HepG2 (cell line): Measurements from ENCODE around the gene CABLES2. TPM values are rescaled to one million over a fixed set of nuclear protein-coding genes. Genes with fewer than 3 reads are reported as not detected.

ENCODE experiments used
- ATAC-seq: fragments of 200-7000 bp; cut with Tn5 transposase; 3 replicates; pipeline ENCODE4 v1.9.1; 2020; ENCODE audit warnings: mild to moderate bottlenecking, moderate library complexity
- BruUV-seq: library from RNA; stranded (reverse); fragments of 400-500 nt; replicated peaks from 2 replicates; lab custom pipeline; 2021; lab: Mats Ljungman, UMichigan
- CTCF ChIA-PET: fragments of 300-600 bp; formaldehyde crosslinking; extraction: SDS; loops from one replicate; lab custom pipeline; 2021; ENCODE audit warnings: low total read pairs, inconsistent platforms, low intra/inter-chr PET ratio; lab: Yijun Ruan, JAX
- POLR2A ChIA-PET: fragments of 350-600 bp; sonication (Branson Sonifier 250); formaldehyde crosslinking; loops from one replicate; lab custom pipeline; 2020; ENCODE audit warnings: antibody characterized with exemption, inconsistent platforms; lab: Yijun Ruan, JAX
- DNase-seq: peaks from one replicate; pipeline ENCODE4 v3.0.0-alpha.2; 2015; ENCODE audit warnings: low spot score
- FAIRE-seq: peaks from 3 replicates; lab custom pipeline; 2011; peaks lifted over from hg19 to GRCh38; lab: Jason Lieb, UNC
- H2AFZ ChIP-seq: one replicate; pipeline ENCODE4 v1.6.1; 2011; ENCODE audit warnings: low read length, inconsistent platforms
- H3K27ac ChIP-seq: fragments of 300-600 bp; 3 replicates; pipeline ENCODE4 v1.8.0; 2011; ENCODE audit warnings: mixed run types, mild to moderate bottlenecking, mixed read lengths, low read length, inconsistent platforms; ENCODE audit not compliant: insufficient read depth; ENCODE audit errors: extremely low read length
- H3K27me3 ChIP-seq, 2 experiments: fragments of 200-600 bp in 1 of 2; 2 replicates in 1 of 2; 3 replicates in 1 of 2; pipeline versions ENCODE4 v1.6.0 to v1.8.0; 2011; ENCODE audit warnings: low read length in 2 of 2, mild to moderate bottlenecking in 2 of 2, moderate library complexity in 2 of 2, inconsistent platforms in 1 of 2; ENCODE audit not compliant: insufficient read depth in 2 of 2, control insufficient read depth in 1 of 2
- H3K36me3 ChIP-seq, 2 experiments: fragments of 200-600 bp in 1 of 2; replicated peaks in 1 of 2; 2 replicates in 1 of 2; 3 replicates in 1 of 2; pipeline versions ENCODE4 v1.5.1 to v1.8.0; 2011; ENCODE audit warnings: low read length in 2 of 2, inconsistent platforms in 1 of 2; ENCODE audit not compliant: insufficient read depth in 2 of 2, control insufficient read depth in 1 of 2
- H3K4me1 ChIP-seq: 2 replicates; pipeline ENCODE4 v1.5.1; 2012; ENCODE audit warnings: low read length, inconsistent platforms; ENCODE audit not compliant: insufficient read depth
- H3K4me2 ChIP-seq: 2 replicates; pipeline ENCODE4 v1.6.0; 2011; ENCODE audit warnings: low read depth, low read length, inconsistent platforms
- H3K4me3 ChIP-seq, 3 experiments: fragments of 200-600 bp in 1 of 3; sonication (generic), shearing (Covaris generic) in 1 of 3; replicated peaks in 1 of 3; 2 replicates each; pipeline ENCODE4 v1.5.1; 2011 to 2016; ENCODE audit warnings: low read length in 3 of 3, inconsistent platforms in 2 of 3, low read depth in 2 of 3, mild to moderate bottlenecking in 2 of 3, control low read depth in 1 of 3, mixed read lengths in 1 of 3; ENCODE audit not compliant: insufficient read depth in 1 of 3
- H3K79me2 ChIP-seq: one replicate; pipeline ENCODE4 v1.6.1; 2011; ENCODE audit warnings: low read length, inconsistent platforms; ENCODE audit not compliant: insufficient read depth
- H3K9ac ChIP-seq: 2 replicates; pipeline ENCODE4 v1.6.0; 2011; ENCODE audit warnings: mild to moderate bottlenecking, low read depth, low read length, inconsistent platforms; ENCODE audit not compliant: insufficient read depth
- H3K9me3 ChIP-seq: 2 replicates; pipeline ENCODE4 v1.5.1; 2012; ENCODE audit warnings: mild to moderate bottlenecking, low read length
- H4K20me1 ChIP-seq: 2 replicates; pipeline ENCODE4 v1.6.0; 2011; ENCODE audit warnings: inconsistent platforms, mild to moderate bottlenecking, low read length, moderate library complexity; ENCODE audit not compliant: insufficient read depth
- PHF21A ChIP-seq: sonication (generic); formaldehyde crosslinking; IDR thresholded peaks from 2 replicates; pipeline ENCODE4 v1.5.0; 2020; ENCODE audit warnings: mild to moderate bottlenecking, missing genetic modification reagents
- POLR2AphosphoS5 ChIP-seq: IDR thresholded peaks from 2 replicates; pipeline ENCODE4 v1.6.1; 2012; ENCODE audit warnings: low read depth, low read length
- SP1 ChIP-seq, 2 experiments: fragments of 450-650 bp in 1 of 2; sonication (generic) in 1 of 2; formaldehyde crosslinking in 1 of 2; IDR thresholded peaks; 2 replicates each; pipeline versions ENCODE4 v1.4.0 to v1.6.1; 2016 to 2020; ENCODE audit warnings: missing genetic modification reagents in 1 of 2
- TFE3 ChIP-seq: IDR thresholded peaks from 2 replicates; pipeline ENCODE4 v1.6.1; 2016
- TOPORS ChIP-seq: sonication (generic); formaldehyde crosslinking; IDR thresholded peaks from 2 replicates; pipeline ENCODE4 v1.8.0; 2023; ENCODE audit warnings: mild to moderate bottlenecking, missing genetic modification reagents
- ZFX ChIP-seq: sonication (generic); formaldehyde crosslinking; IDR thresholded peaks from 2 replicates; pipeline ENCODE4 v1.4.0; 2020; ENCODE audit warnings: mild to moderate bottlenecking, low read depth, missing genetic modification reagents, moderate library complexity
- ZNF747 ChIP-seq: sonication (generic); formaldehyde crosslinking; IDR thresholded peaks from 2 replicates; pipeline ENCODE4 v1.8.1; 2023; ENCODE audit warnings: missing genetic modification reagents, mild to moderate bottlenecking, borderline replicate concordance
- ZZZ3 ChIP-seq: sonication (generic); formaldehyde crosslinking; IDR thresholded peaks from 2 replicates; pipeline ENCODE4 v1.4.0; 2020; ENCODE audit warnings: missing genetic modification reagents, mild to moderate bottlenecking, borderline replicate concordance
- WGBS: methylation state at CpG from one replicate; pipeline ENCODE4 v1.1.6; 2017; ENCODE audit warnings: low lambda C conversion rate; 5-methylcytosine and 5-hydroxymethylcytosine counted together
- in situ Hi-C: cut with HindIII; loops from 2 replicates; pipeline ENCODE4 v1.10.0; 2017; ENCODE audit warnings: low pct_unique_long_range_greater_than_20kb; ENCODE audit not compliant: extremely low pct_ligation_motif_present
- intact Hi-C: fragments of 100-400 bp; cut with micrococcal nuclease; formaldehyde crosslinking; loops from one replicate; pipeline ENCODE4 v1.10.0; 2022; ENCODE audit not compliant: unreplicated experiment
- polyA plus RNA-seq, 8 experiments: library from polyadenylated mRNA; depleted of rRNA in 3 of 8; stranded (reverse) in 7 of 8; unstranded in 1 of 8; fragments of >200 nt; fragmentation: Illumina TruSeq in 4 of 8; extraction: Trizol in 4 of 8; gene quantifications; 2 replicates each; pipeline versions ENCODE4 v1.2.1 to v1.2.3, GENCODE V29; 2011 to 2016; ENCODE audit warnings: low read depth in 4 of 8, missing spikeins in 1 of 8, mixed read lengths in 1 of 8; ENCODE audit not compliant: insufficient read depth in 1 of 8
- total RNA-seq, 5 experiments: library from RNA; depleted of rRNA; stranded (reverse); fragments of >200 nt; fragmentation: Illumina TruSeq; extraction: Trizol; gene quantifications; 2 replicates each; pipeline ENCODE4 v1.2.3, GENCODE V29; 2016; ENCODE audit warnings: low read depth in 1 of 5

Gene CABLES2
- total and polyA plus RNA-seq, 2 of the 13 experiments (the other 11 are each of a cell fraction or from before 2014, with no cell fraction given), result 5.2 to 9.7 TPM

- intact Hi-C loops, result loop anchor here (1.0 kb wide), 1 partner anchor 18 kb away; no protein-coding TSS in a partner anchor
- TF ChIP-seq TOPORS (CRISPR knock-in tag) (no peak), ZNF747 (CRISPR knock-in tag) (no peak), SP1 (IDR thresholded peaks at IDR 0.05) (peak; percentile 35; the same call in 1 of the 2 replicates), SP1 (CRISPR knock-in tag; IDR thresholded peaks at IDR 0.05) (no peak), ZZZ3 (no peak), POLR2AphosphoS5 (0 out of 2 replicates have a peak, but pooled peaks have one; percentile 17), TFE3 (CRISPR knock-in tag) (no peak), PHF21A (CRISPR knock-in tag) (no peak), ZFX (no peak)
- TF ChIP-seq, all 625 proteins: peak for 2
- FAIRE-seq, result no peak
These were observed 67.4 kb downstream of the CABLES2 start for GRCh38 chr20:62339647-62340062.

More at GRCh38 chr20:62339647-62340062, 67.4 kb downstream of the CABLES2 start:
- in situ Hi-C loops, result no loop called here
- peaks cover 28% of the 10 kb centered on the region for H3K4me1 ChIP-seq
- no peak overlapping the region for H3K9ac ChIP-seq
- no peak overlapping the region for H3K27ac ChIP-seq
- no peak overlapping the region for H3K4me3 ChIP-seq
- ChIA-PET CTCF (no interaction called here), POLR2A (interaction anchor here (0.8 to 1.8 kb wide), 3 partner anchors 10 to 29 kb away, joined by 3 to 7 read pairs (median 4); no protein-coding TSS in a partner anchor)
- DNase-seq (no peak), ATAC-seq (no peak)
- WGBS, result 89% methylated on average over 14 of the region's 14 CpGs
- peaks cover 40 to 61% of the 10 kb centered on the region in 2 experiments for H3K36me3 ChIP-seq
- no peaks in the 10 kb centered on the region for H3K9me3 ChIP-seq
- H3K4me2 ChIP-seq, result no peak overlapping the region
- H2AFZ ChIP-seq, result no peak overlapping the region
- no TSS peak for BruUV-seq
- H3K27me3 ChIP-seq, result no peaks in the 10 kb centered on the region
- H4K20me1 ChIP-seq, result no peaks in the 10 kb centered on the region; the same call in 1 of the 2 replicates
- H3K79me2 ChIP-seq, result no peaks in the 10 kb centered on the region

Other genes starting within 250 kb of the CABLES2 start
- 31.3 and 37.8 TPM in 2 replicates for gene MTG2, start 224.3 kb downstream of the CABLES2 start, total RNA-seq (2016; rRNA removed; fragmentation: Illumina TruSeq; extraction: Trizol)
- 20.4 and 22.5 TPM in 2 replicates for gene MTG2, start 224.3 kb downstream of the CABLES2 start, polyA plus RNA-seq (2011; rRNA removed)
- gene HRH3, start 187.0 kb downstream of the CABLES2 start, total RNA-seq (2016; rRNA removed; fragmentation: Illumina TruSeq; extraction: Trizol), result 0.10 and 0.18 TPM in 2 replicates
- not detected in 2 replicates for gene HRH3, start 187.0 kb downstream of the CABLES2 start, polyA plus RNA-seq (2011; rRNA removed)
- gene OSBPL2, start 168.8 kb downstream of the CABLES2 start, total RNA-seq (2016; rRNA removed; fragmentation: Illumina TruSeq; extraction: Trizol), result 37.4 and 41.5 TPM in 2 replicates
- gene OSBPL2, start 168.8 kb downstream of the CABLES2 start, polyA plus RNA-seq (2011; rRNA removed), result 18.5 and 20.5 TPM in 2 replicates
- 143 and 154 TPM in 2 replicates for gene ADRM1, start 104.3 kb downstream of the CABLES2 start, total RNA-seq (2016; rRNA removed; fragmentation: Illumina TruSeq; extraction: Trizol)
- gene ADRM1, start 104.3 kb downstream of the CABLES2 start, polyA plus RNA-seq (2011; rRNA removed), result 92.9 and 106 TPM in 2 replicates
- 28.5 and 44.7 TPM in 2 replicates for gene LAMA5, start 40.0 kb downstream of the CABLES2 start, total RNA-seq (2016; rRNA removed; fragmentation: Illumina TruSeq; extraction: Trizol)
- 21.0 and 22.7 TPM in 2 replicates for gene LAMA5, start 40.0 kb downstream of the CABLES2 start, polyA plus RNA-seq (2011; rRNA removed)
- 2,584 and 2,647 TPM in 2 replicates for gene RPS21, start 20.2 kb downstream of the CABLES2 start, total RNA-seq (2016; rRNA removed; fragmentation: Illumina TruSeq; extraction: Trizol)
- 9,925 and 11,063 TPM in 2 replicates for gene RPS21, start 20.2 kb downstream of the CABLES2 start, polyA plus RNA-seq (2011; rRNA removed)
- gene RBBP8NL, start 20.3 kb upstream of the CABLES2 start, total RNA-seq (2016; rRNA removed; fragmentation: Illumina TruSeq; extraction: Trizol), result 0.46 and 0.86 TPM in 2 replicates
- 0.69 and 0.82 TPM in 2 replicates for gene RBBP8NL, start 20.3 kb upstream of the CABLES2 start, polyA plus RNA-seq (2011; rRNA removed)
- 0.20 and 0.39 TPM in 2 replicates for gene GATA5, start 68.7 kb upstream of the CABLES2 start, total RNA-seq (2016; rRNA removed; fragmentation: Illumina TruSeq; extraction: Trizol)
- gene GATA5, start 68.7 kb upstream of the CABLES2 start, polyA plus RNA-seq (2011; rRNA removed), result 0.12 and 0.18 TPM in 2 replicates
- gene SLCO4A1, start 235.2 kb upstream of the CABLES2 start, total RNA-seq (2016; rRNA removed; fragmentation: Illumina TruSeq; extraction: Trizol), result 23.8 and 55.5 TPM in 2 replicates
- gene SLCO4A1, start 235.2 kb upstream of the CABLES2 start, polyA plus RNA-seq (2011; rRNA removed), result 91.3 and 112 TPM in 2 replicates